G401.6 (cell line): ENCODE results near the gene RALGPS1.

Experiments used
- FAIRE-seq: peaks from 2 replicates; lab custom pipeline; 2012; peaks lifted over from hg19 to GRCh38; lab: Jason Lieb, UNC

Gene RALGPS1

DNA sequence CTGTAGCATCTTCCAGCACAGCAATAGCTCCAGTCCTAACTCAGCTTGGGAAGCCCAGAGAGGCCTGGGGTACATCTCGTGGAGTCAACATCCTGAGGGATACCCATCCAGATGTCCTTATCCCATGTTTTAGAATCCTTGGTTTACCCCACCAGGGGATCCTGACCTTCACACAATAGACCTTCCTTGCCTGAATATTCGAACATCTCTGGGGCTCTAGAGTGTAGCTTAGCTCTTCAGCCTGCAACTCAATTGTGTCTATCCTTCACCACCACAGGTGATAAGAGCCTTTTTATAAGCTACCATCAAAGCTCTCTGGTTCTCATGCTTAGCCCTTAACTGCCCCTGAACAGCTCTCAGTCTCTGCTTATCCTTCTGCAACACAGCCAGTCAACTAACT lies 7.5 kb upstream of the RALGPS1 start:
- no peak for FAIRE-seq

DNA sequence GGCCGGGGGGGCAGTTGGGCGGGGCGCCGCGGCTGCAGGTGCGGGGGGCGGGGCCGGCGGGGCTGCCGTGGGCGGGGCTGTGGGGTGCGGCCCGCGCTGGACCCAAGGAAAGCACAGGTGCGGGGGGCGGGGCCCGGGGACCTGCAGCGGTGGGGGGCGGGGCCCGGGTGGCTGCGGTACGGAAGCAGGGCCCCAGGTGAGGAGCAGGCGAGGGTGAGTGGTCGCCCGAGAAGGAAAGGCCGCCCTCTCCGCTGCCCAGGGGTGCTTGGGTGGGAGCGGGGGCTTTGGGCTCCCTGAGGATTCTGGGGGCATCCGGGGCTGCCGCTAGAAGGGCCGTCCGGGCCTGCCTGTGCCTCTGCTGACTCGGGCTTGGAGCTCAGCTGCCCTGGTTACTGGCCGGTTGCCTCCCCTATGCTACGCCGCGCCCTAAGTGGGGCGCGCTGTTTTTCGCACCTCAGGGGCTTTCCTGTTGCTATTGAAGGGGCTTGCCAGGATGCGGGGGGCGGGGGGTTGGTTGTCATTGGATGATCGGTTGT lies 767 bp downstream of the RALGPS1 start:
- no peak for FAIRE-seq

DNA sequence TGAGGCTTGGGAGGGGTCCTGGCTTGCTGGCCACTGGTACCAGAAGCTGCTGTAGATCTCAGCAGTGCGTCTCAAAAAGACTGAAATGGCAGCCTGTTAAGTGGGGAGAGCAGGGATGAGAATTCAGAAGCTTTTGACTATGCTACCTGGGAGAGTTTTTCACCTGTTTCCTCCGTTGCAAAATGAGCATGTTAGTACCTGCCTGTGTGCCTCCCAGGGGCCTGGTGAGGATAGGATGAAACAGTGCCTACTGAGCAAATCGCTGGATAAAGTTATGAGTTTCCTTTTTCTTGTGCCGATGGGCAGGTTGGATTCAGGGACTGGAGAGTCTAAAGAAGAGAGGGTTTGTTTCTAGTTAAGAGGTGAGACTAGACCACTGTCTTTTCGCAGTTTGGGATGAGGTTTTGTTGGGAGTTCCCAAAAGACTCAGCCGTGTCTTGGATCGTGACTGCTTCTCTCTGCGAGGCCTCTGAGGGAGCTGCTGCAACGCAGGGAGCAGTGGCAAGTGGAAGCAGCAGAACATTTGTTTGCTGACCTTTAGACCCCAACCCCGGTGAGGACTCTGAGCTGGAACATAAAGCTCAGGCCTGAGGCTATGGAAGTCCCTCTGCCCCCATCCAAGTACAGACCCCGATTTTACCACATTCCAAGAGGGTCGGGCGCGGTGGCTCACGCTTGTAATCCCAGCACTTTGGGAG lies 1.4 kb downstream of the RALGPS1 start:
- no peak for FAIRE-seq

DNA sequence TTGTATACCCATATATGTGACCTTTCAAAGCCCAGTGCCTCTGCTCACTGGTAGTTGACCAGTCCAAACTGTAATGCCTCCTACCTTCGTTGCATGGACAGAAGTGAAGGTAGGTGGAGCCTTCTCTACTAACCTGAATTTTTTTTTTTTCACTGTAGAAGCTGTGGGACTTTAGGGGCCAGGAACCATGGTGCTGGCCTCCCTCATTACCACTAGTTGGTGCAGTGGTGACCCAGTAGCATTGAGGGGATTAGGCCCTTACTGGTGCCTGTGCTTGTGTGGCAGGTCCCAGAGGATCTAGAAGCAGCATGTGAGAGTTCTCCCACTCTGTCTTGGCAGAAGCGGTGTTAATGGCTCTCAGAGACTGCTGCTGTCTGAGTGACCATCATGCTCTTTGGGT lies 2.3 kb downstream of the RALGPS1 start:
- FAIRE-seq, result no peak

DNA sequence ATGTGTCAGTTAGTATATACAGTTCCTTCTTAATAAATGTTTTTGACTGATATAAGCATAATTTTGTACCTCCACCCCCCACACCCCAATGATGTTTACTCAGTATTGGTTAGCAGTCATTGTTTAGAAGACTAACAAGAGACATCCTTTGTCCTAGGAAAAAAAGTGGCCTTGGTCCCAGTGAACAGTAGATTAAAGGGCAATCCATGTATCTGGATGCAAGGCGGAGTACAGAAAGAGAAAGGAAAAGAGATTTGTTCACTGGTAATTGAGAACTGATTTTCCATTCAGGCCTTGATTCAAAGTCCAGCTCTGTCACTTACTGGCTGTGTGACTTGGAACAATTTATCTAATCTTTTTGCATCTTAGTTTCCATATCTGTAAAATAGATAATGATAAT lies 4.6 kb downstream of the RALGPS1 start:
- FAIRE-seq, result no peak

DNA sequence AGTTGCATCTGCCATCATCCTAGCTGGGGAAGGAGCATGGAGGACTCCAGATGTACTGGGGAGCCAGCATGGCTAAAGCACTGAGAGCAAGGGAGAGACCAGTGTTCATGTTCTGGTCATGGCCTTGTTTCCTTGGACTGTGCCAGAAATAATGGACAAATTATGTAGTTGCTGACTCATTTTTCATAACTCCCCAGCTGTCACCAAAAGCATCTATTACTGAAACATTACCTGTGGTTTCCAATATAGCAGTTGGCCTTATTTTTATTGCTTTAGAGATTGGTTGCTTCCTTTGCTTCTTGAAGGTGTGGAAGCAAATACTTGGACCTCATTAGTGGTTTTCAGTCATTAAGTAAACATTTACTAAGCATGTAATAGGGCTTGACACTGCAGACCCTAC lies 11.3 kb downstream of the RALGPS1 start:
- no peak for FAIRE-seq

DNA sequence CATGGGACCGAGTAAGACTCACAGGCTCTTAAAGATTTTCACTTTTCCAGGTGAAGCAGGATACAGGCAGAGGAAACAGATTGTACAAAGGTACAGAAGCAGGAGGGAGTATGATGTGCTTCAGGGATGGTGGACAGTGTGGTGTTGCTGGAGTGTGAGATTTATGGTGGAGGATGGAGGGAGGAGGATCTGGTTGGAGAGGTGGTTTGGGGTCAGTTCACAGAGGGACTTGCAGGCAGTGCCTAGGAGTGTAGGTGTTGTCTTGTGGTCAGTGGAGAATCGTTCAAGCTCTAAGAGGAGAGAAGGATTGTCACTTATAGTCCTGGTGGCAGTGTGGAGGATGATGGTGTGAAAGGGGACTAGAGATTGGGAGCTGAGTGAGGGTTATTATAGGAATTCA lies 11.8 kb downstream of the RALGPS1 start:
- FAIRE-seq, result no peak

DNA sequence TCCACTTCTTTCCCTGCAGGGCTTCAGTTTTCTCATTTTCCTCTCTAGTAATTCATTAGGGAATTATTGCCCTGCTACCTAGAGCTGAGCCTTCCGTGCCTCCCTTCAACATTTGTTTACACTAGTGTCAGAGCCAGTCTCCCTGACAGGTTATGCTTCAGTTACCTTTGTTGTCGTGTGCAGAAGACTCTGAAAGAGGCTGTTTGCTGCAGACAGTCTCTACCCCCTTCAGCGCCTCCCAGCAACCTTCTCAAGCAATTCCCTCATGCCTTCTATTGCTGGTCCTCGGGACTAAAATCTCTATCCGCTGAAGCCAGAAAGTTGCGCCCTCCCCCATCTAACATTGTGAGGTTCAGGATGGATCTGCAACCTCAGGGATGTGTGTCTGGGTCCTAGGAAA lies 12.8 kb downstream of the RALGPS1 start:
- FAIRE-seq, result no peak

DNA sequence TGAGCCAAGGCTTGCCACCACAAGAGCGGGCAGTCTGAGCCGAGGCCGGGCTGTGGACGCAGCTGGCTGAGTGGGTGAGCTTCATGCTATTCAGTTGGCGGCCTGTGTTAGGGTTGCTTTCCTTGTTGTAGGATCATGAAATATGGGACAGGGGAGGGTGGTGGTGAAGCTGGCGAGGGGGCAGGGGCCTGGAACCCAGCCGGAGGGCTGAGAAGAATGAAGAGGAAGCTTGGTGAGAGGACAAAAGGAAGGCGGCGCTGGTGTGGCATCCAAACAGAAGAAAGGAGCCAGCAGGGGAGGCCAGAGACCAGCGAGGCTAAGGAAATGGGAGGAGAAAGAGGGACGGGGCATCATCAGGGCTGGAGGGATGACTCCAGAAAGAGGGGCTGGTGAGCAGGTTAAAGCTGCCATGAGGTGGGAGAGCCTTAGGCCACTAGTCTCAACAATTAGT lies 18.3 kb downstream of the RALGPS1 start:
- no peak for FAIRE-seq

DNA sequence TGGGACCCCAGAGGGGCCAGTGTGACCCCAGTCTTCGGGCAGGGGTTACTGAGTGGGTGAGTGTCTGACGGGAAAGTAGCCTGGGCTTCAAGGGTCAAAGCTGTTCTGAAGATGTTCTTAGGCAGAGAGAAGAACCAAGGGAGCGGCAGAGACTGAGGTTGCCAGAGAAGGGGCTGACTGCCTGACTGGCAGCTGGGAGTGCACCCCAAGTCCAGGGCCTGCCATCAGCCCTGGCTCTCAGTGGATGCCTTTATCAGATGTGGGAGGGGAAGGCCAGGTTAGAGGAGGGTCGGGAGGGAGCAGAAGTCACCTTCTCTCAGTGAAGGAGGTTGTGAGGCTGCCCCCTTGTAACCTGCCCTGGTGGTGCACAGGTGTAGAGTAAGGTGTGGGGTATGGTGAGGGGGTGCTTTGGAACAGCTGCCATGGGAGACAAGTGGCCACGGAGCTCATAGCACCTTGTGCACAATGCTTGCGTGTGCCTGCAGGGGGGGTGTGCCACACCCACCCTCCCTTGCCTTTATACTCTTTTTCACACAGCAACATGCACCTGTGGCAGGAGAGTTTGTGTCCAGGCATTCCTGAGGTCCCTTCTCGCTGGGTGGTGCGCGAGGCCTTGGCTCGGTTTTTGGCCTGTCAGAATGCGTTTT lies 18.9 kb downstream of the RALGPS1 start:
- FAIRE-seq, result no peak

DNA sequence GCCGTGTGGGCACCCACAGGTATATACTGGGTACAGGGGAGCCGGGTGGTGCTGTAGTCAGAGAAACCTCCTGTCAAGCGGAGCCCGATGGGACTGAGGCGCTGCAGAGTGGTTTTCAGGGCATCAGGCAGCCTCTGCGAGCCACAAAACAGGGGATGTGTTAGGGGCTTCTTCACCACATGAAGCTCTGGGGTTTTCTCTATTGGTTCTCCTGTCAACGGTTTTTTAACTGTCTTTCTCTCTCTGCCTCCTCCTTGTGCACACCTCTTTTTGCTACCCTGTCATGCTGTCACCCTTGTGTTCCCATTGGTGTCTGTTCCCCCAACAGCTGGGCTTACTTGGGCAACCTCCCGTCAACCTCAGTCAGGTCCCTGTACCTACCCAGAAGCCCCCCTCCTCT lies 19.9 kb downstream of the RALGPS1 start:
- no peak for FAIRE-seq

DNA sequence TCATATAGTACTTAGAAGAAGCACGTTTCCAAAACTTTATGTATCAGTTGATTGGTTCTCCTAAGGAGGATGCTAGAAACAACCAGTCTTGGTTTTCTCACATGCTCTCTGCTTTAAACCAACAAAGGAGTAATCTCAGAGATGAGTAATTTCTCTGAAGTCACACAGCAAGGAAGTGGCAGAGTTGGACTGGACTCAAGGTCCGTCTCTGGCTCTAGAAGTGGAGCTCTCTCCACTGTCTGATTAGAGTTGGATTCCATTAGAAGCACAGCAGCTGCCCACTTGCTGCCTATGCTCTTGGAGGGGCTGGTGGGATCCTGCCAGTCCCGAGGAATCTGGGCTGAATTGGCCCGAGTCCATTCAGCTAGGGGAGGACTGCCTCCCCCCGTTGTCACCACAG lies 21.0 kb downstream of the RALGPS1 start:
- FAIRE-seq, result no peak

DNA sequence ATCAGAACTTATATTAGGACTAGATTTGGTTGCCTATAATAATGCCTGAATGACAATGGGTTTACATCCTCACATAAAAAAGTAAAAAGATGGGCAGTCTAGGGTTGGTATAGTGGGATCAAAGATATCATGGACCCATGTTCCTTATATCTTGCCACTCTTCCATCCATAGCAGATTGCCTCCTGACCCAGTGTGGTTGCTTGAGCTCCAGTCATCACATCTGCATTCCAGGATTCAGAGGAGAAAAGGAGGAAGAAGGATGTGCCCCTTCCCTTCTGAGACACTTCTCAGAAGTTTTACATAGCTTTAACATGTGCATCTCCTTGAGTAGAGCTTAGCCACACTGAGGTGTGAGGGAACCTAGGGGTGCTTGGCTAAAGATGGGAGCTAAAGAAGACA lies 22.9 kb downstream of the RALGPS1 start:
- FAIRE-seq, result no peak

DNA sequence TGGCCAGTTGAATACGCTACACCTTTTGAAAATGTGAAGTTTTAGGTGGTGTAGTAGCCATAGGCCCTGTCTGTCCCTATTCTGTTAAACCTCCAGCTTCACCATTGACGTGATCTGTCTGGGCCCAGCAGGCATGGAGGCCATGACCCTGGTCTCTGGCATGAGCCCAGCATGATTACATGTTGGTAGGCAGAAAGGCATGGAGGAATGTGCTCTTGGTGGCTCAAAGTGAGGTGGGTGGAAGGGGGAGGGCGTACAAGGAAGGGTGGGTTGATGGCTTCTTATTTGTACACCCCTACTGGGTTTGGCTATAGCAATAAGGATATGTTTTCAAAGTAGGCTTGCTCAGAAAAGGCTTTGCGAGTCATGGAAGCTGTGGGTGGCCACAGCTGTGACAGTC lies 23.7 kb downstream of the RALGPS1 start:
- FAIRE-seq, result no peak

DNA sequence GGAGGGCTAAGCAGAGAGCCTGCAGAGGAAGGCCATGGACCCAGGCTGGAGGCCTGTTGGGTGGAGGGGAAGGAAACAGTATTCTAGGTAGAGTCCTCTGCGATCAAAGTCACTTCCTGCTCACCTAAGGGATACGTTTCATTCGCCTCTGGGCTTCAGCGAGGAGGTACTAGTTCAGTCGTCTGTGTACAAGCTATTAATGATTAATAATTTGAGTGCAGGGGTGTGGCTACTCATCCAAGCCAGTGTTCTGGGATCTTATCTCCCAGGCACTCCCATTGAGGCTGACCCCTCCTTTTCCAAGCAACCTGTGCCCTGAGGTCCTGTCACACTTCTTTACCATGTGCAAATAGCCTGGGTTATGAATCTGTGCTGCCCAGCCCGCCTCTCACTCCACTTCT lies 25.2 kb downstream of the RALGPS1 start:
- no peak for FAIRE-seq

DNA sequence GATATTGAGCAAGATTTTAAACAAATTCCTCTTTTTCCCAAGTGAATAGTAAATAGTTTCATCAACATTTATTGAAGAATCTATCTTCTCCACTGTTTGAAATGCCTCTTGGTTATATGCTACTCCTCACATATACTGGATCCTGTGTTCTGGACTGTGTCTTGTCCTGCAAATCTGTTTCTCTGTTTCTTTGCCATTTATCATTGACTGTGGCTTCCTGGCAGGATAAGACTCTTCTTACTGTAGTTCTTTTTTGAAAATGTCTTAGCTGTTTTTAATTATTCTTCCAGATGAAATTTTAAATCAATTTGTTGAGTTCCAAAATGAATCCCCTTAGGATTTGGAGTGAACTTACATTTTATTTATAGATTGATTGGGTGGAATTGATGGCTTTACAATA lies 27.8 kb downstream of the RALGPS1 start:
- no peak for FAIRE-seq

DNA sequence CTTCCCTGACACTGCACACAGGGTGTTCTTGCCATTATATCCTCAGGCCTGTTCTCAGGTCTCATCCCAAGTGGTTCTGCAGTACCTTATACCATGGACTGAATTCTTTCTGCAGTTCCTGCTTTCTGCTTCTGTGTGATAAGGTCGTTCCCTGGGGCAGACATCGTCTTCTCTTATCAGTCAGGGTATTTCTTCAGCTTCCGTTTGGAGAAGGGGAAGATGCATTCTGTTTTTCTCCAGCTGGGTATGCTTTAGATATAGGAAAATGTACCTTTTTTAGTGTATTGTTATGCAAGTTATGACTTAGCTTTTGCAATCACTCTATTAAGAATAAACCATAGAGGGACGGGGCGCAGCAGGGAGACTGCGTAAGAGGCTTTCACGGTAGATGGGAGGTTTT lies 31.1 kb downstream of the RALGPS1 start:
- no peak for FAIRE-seq

DNA sequence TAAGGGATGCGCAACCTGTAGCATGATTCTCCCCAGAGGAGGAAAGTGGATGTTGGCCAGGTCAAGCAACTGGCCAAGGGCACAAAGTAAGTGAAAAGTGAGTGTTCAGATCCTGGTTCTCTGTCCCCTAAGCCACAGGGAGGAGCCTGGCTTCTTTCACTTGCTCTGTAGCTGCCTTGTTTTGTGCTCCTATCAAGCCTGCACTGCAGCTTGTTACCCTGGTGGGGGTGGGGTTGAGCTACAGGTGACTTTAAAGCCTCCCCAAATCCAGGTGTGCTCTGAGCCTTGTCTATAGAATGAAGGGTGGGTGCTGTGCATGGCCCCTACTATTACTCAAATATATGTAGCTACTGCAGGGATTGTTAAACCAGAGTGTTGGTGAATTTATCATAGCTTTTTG lies 32.9 kb downstream of the RALGPS1 start:
- no peak for FAIRE-seq

DNA sequence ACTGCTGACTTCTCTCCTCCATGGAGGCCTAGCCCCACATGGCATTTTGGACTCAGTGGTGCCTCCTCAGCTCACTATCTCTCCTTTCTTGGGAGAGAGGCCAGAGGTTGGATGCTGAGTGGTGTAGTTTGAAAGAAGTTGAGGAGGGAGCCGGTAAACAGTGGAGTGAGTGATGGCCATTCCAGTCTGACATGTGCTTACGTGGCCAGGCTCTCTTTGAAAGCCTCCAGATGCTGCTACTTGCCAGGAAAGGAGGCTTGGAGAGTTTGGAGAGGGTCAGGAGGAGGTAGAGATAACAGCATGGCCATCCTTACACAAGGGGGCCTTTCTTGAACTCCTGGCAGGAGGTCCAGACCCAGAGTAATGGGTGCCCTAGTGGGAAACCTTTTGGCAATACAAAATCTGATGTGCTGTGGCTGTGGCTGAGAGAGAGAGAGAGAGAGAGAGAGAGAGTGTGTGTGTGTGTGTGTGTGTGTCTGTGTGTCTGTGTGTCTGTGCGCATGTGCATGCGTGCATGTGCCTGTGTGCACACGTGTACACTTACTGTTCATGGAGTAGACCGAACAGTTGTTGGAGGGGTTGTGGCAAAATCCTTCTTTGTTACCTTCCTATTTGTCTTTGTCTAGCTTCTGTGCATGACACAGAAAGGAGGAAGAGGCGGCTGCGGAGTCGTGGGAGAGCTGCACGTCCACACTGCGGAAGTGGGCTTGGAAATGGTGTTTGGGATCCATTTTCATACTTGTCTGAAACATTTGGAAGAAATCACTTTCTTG lies 37.8 kb downstream of the RALGPS1 start:
- FAIRE-seq, result no peak

DNA sequence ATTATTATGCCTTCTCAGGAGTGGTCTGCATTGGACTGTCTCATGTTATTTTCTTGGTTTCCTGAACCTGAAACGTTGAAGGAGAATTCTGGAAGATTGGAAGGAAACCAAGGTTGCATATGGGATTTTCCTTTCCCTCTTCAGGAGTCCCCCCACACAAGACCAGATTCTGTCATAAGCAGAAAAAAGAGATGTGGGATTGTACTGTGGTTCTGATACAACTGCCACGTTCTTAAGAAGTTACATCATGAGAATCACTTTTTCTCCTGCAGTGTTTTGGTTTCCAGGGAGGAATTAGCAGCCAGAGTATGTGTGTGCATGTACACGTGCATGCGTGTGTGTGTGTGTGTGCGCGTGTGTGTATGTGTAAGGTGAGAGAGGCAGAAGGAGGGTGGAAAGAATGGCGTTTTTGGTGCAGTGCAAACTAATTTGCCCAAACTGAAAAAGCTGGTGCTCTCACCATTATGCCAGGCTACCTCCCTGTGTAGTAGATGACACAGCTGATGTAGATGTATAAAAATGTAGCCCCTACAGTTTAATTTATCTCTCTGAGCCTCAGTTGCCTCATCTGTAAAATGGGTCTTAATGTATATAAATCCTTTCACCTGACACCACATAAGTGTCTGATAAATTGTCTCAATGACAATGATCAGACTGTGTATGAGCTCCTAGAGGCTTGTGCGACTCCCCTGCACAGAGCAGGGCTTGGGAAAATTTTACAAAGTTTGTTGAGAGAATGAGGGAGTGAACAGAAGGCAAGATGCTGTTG lies 38.6 kb downstream of the RALGPS1 start:
- no peak for FAIRE-seq

DNA sequence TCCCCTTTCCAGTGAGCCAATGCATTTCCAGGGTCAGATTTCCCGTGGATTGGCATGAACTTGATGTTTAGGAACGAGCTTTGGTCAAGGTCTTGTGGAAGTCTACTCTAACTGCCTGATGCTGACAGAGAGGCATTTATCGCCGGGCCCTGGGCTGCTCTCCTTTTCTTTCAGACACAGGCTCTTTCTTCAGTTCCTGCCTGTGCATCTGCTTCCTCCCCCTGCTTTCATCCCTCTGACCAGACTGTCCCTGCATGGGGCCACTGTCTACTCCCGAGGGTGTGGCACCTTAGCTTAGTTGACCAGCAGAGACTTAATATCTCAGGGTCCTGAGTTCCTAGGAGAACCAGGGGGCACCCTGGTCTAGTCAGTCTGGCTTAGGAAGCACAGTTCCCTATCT lies 41.2 kb downstream of the RALGPS1 start:
- no peak for FAIRE-seq

DNA sequence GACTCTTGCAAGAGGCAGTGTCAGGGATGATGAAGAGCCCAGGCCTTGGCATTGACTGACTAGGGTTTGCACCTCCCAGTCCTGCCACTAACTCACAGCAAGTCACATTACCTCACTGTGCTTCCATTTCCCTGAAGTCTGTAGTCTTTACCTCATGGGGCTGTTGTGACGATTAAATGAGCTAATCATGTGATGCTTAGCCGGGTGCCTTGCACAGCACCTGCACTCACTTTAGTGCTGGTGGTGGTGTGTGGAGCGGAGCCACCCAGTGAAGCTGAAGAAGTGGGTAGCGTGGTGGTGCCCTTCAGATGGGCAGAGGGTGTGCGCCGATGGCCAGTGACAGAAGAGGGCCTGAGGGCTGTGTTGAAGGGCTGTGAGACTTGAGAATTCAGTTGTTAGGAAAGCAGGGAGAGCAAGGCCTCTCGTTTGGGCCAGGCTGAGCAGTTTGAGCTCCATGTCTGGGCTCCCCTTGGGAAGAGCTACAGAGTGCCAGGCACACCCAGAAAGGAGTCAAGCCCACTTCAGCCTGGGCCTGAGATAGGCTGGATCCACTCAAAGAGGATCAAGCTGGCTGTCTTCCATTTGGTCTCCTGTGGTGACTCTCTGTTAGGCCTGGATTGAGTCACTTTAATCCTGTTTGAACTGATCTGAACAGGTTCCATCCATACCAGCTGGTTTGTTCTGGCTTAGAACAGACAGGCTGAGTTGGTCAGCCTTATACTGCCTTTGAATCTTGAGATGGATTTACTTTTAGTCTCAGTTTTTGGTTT lies 42.5 kb downstream of the RALGPS1 start:
- FAIRE-seq, result no peak
